Measurements from ENCODE around the gene AFF3.

- TF ChIP-seq CTCF (IDR thresholded peaks at IDR 0.05; ENCODE audit: poor library complexity) (no peak), EZH2phosphoT487 (IDR thresholded peaks at IDR 0.05; ENCODE audit: low read depth, severe bottlenecking, unreplicated experiment) (no peak), EZH2 (IDR thresholded peaks at IDR 0.05; ENCODE audit: borderline replicate concordance) (no peak)
Observed at GRCh38 chr2:99691926-99692325, 450.5 kb downstream of the AFF3 start.

Measured in hepatocyte (in vitro differentiated cells).